ENCODE data around the gene EXTL1. TPM values are rescaled to one million over a fixed set of nuclear protein-coding genes. Genes with fewer than 3 reads are reported as not detected.

The EXTL1 gene
- total RNA-seq, 1 donor from 2014 or later: 1.8 TPM

GRCh38 chr1:26032656-26033357 is 11.2 kb downstream of the EXTL1 start:
- DNase-seq (ENCODE audit: low spot score): no peak
- H3K36me3 Mint-ChIP-seq (ENCODE audit: low read depth, unreplicated experiment): no peaks in the 10 kb centered on the region
- no peaks in the 10 kb centered on the region for H3K9me3 Mint-ChIP-seq (ENCODE audit: unreplicated experiment)
- TF ChIP-seq CTCF (IDR thresholded peaks at IDR 0.05; ENCODE audit: unreplicated experiment): no peak
- H3K4me3 Mint-ChIP-seq (ENCODE audit: unreplicated experiment): no peak overlapping the region
- H3K27me3 Mint-ChIP-seq (ENCODE audit: unreplicated experiment): peaks cover 17% of the 10 kb centered on the region
- H3K4me1 Mint-ChIP-seq (ENCODE audit: unreplicated experiment): no peaks in the 10 kb centered on the region
- no peak overlapping the region for H3K27ac Mint-ChIP-seq (ENCODE audit: unreplicated experiment)

GRCh38 chr1:26034504-26035202 is 13.1 kb downstream of the EXTL1 start:
- Mint-ChIP-seq H3K27ac (ENCODE audit: unreplicated experiment) (no peak overlapping the region), H3K27me3 (ENCODE audit: unreplicated experiment) (peaks cover 17% of the 10 kb centered on the region), H3K36me3 (ENCODE audit: low read depth, unreplicated experiment) (no peaks in the 10 kb centered on the region), H3K9me3 (ENCODE audit: unreplicated experiment) (no peaks in the 10 kb centered on the region), H3K4me3 (ENCODE audit: unreplicated experiment) (peak overlapping the region; percentile 97), H3K4me1 (ENCODE audit: unreplicated experiment) (no peaks in the 10 kb centered on the region)
- DNase-seq (ENCODE audit: low spot score): no peak
- no peak for TF ChIP-seq CTCF (IDR thresholded peaks at IDR 0.05; ENCODE audit: unreplicated experiment)

GRCh38 chr1:26035203-26035958 is 13.8 kb downstream of the EXTL1 start:
- H3K27me3 Mint-ChIP-seq (ENCODE audit: unreplicated experiment): peaks cover 16% of the 10 kb centered on the region
- peak; percentile 89 for DNase-seq (ENCODE audit: low spot score)
- no peaks in the 10 kb centered on the region for H3K4me1 Mint-ChIP-seq (ENCODE audit: unreplicated experiment)
- no peaks in the 10 kb centered on the region for H3K36me3 Mint-ChIP-seq (ENCODE audit: low read depth, unreplicated experiment)
- H3K27ac Mint-ChIP-seq (ENCODE audit: unreplicated experiment): no peak overlapping the region
- TF ChIP-seq CTCF (IDR thresholded peaks at IDR 0.05; ENCODE audit: unreplicated experiment): no peak
- no peaks in the 10 kb centered on the region for H3K9me3 Mint-ChIP-seq (ENCODE audit: unreplicated experiment)
- H3K4me3 Mint-ChIP-seq (ENCODE audit: unreplicated experiment): peak overlapping the region; percentile 97

- Mint-ChIP-seq H3K4me1 (ENCODE audit: unreplicated experiment) (no peaks in the 10 kb centered on the region), H3K27ac (ENCODE audit: unreplicated experiment) (no peak overlapping the region), H3K27me3 (ENCODE audit: unreplicated experiment) (peaks cover 15% of the 10 kb centered on the region), H3K4me3 (ENCODE audit: unreplicated experiment) (peak overlapping the region; percentile 97), H3K36me3 (ENCODE audit: low read depth, unreplicated experiment) (no peaks in the 10 kb centered on the region), H3K9me3 (ENCODE audit: unreplicated experiment) (no peaks in the 10 kb centered on the region)
- peak; percentile 91 for DNase-seq (ENCODE audit: low spot score)
- TF ChIP-seq CTCF (IDR thresholded peaks at IDR 0.05; ENCODE audit: unreplicated experiment): peak; percentile 100
Measured at GRCh38 chr1:26035959-26036755, 14.6 kb downstream of the EXTL1 start.

All from endothelial cell (in vitro differentiated cells).